ENCODE data around the gene ACOX2.

ACOX2 gene

DNA sequence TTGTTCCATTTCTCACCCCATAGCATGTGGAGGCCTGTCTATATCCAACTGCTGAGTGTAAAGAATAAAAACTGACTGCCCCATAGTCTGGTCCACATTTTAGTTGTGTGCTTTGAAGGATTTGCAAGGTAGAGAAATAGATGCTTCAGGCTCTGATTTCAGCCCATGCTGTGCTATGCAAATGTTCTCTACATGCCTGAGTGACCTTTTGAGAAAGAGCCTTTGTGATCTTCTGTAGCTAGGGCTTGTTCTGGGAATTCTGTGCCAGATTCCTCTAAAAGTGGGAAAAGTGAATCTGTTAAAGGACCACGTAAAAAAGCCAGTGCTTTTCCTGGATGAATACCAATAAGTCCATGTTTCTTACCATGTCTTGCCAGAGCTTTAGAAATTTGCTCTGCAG lies 39.9 kb downstream of the ACOX2 start:
- DNase-seq, result no peak

DNA sequence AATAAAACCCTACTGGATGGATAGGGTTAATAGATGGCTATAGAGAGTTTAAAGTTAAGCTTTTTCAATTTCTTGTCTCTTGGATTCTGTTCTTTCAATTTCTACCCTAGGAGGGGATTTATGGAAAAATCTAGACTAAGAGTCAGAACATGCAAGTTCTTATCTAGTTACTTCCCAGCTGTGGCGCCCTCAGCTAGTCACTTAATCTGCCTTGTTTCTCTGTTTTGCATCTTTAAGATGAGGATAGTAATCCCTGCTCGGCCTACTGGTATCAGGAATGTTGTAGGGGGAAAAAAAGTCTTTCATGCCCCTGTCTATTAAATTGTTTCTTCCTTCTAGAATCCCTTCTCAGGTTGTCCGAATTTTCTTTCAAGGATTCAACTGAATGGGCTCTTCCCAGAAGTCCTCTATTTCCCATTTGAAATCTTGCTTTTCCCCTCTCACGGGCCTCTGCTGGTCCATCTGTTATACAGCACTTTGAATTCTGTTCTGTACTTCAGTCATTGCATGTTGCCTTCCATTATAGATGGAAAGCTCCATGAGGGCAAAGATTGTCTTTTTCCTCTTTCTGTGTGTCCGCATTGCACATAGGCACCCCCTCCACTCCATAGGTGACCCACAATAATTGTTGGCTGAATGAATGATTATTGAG lies 40.7 kb downstream of the ACOX2 start:
- no peak for DNase-seq

- no peak for DNase-seq
These were observed 41.9 kb downstream of the ACOX2 start for GRCh38 chr3:58495101-58495500.

GRCh38 chr3:58494107-58494506 lies 42.9 kb downstream of the ACOX2 start:
- no peak for DNase-seq

- no peak for DNase-seq
These were observed 44.5 kb downstream of the ACOX2 start for GRCh38 chr3:58492494-58492905.

- DNase-seq, result peak; percentile 66 to 85
These were observed 45.2 kb downstream of the ACOX2 start, which contains the start of gene KCTD6 for GRCh38 chr3:58491506-58492402. KCTD6 (plus strand) TSS chr3:58492096; CDS start chr3:58498756, 6,660 bp downstream.

DNA sequence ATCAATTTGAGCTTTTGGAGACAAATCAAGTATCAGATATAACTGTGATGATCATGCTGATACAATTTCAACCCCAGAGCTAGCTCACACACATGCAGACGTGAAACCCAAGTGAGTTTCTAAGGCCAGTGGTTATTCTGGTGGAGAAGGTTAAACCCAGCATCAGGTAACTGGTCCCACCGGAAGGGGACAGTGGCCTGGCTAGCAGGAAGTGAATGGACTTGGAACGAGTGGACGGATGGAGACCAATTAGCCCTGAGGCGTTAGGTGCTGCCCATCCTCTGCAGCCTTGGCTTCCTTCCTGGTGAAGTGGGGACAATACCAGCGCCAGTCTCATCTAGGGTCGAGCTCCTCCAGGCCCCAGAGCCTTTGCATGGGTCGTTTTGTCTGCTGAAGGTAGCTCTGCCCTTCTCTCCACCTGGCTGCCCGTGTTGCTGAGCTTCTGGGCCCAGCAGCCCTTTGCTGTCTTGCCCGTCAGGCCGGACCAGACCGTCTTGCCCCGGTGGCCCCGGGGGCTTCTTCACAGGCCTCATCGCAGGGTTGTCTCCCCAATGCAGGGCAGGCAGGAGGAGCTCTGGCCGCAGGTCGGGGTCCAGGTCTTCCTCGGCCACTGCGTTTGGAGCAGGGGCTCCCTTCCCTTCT lies 46.0 kb downstream of the ACOX2 start:
- DNase-seq, result no peak

- DNase-seq, result no peak
These were observed 48.0 kb downstream of the ACOX2 start for GRCh38 chr3:58488967-58489366.

DNA sequence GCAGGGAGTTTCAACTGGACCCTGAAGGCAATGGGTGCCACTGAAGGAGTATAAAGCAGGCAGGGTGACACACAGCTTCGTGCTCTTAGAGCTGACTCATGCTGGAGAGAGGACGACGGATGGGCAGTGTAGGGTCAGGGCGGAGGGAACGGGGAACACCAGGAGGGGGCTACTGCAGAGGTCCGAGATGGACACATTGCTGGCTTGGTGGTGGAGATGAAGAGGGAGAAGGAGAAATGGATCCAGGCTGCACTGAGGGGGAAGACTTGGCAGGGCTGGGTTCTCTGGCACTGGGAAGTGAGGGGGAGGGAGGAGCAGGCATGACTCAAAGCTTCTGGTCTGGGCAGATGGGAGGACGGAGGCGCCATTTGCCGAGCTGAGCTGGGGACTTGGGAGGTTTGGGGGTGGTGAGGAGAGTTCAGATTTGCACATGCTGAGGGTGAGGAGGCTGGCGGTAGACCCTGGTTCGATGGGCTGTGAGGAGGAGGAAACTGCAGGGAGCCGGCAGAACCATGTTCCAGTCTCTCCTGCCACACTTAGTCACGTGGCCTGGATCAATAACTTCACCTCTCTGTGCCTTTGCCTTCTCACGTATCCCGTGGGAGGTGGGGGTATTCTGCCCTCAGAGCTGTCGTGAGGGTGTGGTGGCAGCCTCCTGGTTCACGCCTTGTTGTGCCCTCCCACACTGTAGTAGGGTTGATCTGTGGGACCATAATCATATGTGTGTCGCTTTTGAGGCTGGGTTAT lies 49.7 kb downstream of the ACOX2 start:
- DNase-seq, result no peak

DNA sequence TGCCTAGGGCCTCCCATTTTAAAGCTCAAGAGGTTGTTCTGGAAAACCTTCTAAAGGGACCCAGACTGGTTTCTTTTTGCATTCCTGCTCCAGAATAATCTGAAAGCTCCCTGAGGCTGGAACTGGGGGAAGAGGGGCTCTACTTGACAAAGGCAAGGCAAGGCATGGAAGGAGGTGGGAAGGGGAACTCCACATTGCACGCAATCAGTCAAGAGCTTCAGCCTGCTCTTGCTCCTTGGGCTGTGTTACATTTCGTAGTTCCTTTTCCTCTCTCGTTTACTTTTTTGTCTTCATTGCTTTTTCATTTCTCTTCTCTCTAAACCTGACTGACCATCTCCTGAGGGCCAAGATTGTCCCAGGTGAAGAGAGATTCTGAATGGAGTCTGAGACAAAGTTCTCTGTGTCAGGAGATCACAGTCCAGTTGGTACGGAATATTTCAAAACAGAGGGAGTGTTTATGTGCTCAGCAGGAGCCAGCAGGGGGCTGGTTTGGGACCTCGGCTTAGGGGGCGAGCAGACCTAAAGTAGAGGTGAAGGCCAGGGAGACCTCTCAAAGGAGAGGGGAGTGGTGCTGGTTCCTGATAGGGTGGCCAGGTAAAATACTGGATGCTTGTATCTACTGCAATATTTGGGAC lies 51.1 kb downstream of the ACOX2 start:
- no peak for DNase-seq

DNA sequence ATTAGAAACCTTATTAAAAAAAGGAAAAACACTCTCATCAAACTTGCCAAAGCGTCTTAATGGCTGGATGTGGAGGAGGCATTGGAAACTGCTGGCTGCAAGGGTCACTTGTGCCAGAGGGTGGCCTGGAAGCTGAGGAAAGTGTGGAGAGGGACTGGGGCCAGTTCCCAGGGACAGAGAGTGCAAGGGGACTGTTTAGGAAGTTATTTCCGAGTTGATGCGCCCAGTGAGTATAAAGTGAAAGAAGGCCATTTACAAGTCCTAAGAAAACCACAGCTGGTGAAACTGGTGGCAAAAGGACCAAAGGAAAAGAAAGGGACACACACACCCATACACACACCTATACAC lies 52.3 kb downstream of the ACOX2 start:
- DNase-seq, result no peak

- no peak for DNase-seq
These were observed 52.8 kb downstream of the ACOX2 start for GRCh38 chr3:58484045-58484721.

DNA sequence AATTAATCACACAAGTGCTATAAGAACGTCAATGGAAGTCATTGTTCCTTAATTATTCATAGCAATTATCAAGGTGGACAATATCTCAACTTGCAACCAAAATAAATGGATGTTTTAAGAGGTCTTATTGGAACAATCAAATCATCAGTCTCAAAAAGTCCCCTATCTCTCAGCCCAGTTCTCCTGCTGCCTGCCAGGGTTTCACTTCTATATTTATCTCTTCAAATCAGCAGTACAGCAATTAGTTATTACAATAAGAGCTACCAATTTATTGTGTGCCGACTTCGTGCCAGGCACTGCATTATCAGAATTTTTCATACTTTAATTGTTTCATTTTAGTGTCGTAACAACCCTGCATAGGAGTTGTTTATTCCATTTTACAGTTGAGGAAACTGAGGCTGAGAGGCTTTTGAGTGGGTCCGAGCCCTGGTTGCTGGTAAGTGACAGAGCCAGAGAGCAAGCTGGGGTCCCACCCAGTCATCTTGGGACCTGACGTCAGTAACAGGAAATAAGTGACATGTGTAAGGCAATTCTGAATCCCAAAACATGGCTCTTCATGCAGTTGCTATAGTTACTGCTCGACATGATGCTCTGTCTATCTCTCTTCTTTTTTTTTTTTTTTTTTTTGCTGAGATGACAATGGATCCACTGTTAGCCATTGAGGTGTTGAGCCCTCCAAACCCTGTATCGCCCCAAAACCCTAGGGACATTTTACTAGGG lies 53.9 kb downstream of the ACOX2 start:
- no peak for DNase-seq

DNA sequence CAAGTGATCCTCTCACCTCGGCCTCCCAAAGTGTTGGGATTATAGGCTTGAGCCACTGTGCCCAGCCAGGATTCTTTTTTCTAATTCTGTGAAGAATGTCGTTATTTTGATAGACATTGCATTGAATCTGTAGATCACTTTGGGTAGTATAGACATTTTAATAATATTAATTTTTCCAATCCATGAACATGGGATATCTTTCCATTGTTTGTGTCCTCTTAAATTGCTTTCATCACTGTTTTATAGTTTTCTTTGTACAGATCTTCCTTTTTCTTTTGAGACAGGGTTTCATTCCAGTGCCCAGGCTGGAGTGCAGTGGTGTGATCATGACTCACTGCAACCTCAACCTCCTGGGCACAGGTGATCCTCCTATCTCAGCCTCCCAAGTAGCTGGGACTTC lies 56.7 kb downstream of the ACOX2 start:
- DNase-seq, result no peak

DNA sequence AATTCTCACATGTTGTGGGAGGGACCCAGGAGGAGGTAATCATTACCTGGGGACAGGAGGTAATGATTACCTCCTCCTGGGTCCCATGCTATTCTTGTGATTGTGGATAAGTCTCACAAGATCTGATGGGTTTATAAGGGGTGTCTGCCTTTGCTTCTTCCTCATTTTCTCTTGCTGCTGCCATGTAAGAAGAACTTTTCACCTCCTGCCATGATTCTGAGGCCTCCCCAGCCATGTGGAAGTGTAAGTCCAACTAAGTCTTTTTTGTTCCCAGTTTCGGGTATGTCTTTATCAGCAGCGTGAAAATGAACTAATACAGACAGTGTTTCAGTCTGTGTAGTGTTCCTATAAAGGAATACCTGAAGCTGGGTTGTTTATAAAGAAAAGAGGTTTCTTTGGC lies 58.2 kb downstream of the ACOX2 start:
- no peak for DNase-seq

DNA sequence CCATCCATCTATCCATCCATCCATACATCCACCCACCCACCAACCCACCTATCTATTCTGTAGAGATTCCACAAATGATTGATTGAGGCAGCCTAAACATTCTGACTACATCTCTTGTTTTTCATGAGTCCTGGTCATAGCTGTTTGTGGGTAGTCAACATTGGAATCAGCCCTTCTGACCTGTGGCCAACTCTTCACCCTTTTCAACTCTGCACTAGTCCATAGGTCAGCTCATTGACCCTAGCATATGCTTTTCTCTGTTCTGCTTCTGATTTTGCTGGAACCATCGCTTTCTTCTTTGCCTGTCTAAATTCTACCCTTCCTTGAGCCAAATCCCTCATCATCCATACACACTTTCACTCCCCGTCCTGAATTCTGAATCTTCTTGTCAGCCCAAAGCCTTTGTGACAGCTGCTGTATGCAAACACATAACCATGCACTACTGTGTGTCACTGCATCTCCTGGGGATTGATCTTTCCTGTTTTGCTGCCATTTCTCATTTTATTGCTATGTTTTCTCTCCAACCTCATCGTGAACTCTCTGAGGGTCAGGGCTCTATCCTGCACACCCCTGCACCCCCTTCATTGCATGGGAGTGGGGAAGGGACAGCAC lies 61.9 kb downstream of the ACOX2 start:
- no peak for DNase-seq

DNA sequence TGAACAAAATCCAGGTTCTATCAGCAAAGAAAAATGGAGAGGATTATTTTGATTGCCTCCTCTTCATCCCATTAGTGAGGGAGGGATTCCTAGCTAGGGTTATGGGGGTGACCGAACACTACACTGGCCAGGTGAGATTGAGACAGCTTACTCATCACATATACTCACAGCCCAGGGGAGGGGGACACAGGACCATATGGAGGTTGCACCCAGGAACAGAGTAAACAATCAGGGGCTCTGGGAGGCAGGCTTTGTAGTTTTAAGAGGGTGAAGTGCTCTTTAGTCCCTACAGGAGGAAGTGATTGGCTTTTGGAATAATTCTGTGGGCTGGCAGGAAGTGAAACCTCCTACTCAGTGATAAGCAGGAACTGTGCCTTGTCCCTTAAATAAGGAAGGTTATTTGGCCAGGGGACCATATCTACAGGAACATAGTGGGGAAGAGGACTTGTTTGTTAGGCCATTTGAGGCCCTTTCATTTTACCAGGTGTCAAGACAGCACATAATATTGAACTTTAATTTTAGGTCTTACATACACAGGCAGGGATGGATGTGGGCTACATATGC lies 62.6 kb downstream of the ACOX2 start:
- no peak for DNase-seq

- DNase-seq, result no peak
These were observed 63.7 kb downstream of the ACOX2 start for GRCh38 chr3:58473275-58473674.

DNA sequence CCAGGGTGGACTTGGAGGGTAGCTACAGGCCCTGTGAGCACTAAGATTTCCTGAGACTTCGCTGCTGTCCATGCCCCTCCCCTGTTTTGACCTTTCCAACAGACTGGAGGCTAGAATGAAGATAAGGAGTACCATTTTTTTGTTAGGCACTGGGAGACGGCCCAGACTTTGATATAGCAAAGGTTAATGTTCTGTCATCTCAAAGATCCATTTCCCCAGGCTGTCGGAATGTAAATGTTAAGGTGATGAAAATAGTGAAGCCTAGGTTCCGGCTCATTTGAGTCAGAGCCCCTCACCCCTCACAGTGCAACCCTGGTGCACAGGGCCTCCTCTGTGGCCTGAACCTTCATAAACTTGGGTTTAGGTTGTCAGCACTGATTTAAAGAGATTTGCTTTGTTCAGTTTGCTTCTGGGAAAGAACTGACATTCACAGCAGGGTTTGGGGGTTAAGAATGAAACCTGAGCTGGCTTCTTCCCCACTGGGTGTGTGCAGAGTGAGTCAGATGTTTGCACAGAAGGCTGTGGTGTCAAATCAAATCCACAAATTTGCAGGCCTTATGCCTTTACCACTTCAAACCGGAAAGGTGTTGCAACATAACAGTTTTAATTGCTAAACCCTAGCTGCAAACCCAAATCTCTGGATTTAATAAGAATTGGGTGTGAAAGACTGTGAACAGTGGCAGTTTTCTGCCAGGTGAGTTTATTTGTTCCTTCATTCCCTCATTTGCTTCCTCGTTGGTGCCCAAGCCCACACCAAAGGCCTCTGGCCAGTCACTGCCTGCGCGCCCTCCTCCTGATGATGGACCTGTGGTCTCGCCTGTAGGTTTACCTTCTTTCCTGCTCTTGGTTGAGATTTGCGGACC lies 65.7 kb downstream of the ACOX2 start:
- peak; percentile 17 to 69 for DNase-seq

All from NCI-H1930 (cell line).